Activated CD8-positive, alpha-beta memory T cell treated with anti-CD3 and anti-CD28 coated beads, Interleukin-2, amount 50 U/mL, for 24 hours (primary cell): ENCODE results near the gene ARHGEF9.
"Not testable (repeated sequence)": the region's sequence is repeated elsewhere in the genome, so short reads cannot be mapped to it uniquely, and the experiment has no call there.

Source experiments
- DNase-seq: peaks from one replicate; pipeline ENCODE4 v3.0.0-alpha.2; 2020; ENCODE audit errors: extremely low read depth

ARHGEF9 gene

DNA sequence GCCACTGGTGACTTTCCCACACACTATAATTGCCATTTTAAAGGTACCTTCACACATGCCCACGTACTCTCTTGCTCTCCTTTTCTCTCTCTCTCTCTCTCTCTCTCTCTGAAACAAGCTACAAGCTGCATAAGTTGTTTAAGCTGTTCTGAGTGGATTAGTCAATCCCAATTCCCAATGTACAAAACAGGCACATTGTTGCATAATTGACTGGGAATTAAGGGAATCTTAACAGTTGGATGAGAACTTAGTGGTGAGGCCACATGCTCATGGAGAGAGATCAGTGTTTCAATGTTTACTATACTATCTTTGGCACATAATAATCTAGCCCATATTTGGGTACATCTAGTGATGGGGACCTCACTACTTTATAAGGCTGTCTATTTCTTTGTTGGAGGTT, 123.3 kb downstream of the ARHGEF9 start:
- no peak for DNase-seq

DNA sequence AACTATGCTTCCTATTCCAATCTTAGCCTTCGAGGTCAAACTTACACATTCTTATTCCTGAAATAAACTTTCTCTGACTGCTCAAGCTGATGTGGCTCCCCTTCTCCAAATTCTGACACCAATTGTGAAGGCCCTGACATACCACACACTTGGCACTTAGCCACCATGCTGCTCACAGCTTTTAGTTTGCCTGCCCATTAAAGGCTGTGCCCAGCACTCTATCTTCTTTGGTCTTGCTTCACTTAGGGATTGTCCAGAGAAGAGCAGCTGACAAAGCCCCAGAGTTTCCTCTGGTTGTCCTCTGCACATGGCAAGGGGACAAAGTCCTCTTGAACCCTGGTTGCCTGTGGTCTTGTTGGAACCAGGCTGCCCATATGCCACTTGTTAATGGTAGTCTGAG, 126.1 kb downstream of the ARHGEF9 start:
- DNase-seq: no peak

DNA sequence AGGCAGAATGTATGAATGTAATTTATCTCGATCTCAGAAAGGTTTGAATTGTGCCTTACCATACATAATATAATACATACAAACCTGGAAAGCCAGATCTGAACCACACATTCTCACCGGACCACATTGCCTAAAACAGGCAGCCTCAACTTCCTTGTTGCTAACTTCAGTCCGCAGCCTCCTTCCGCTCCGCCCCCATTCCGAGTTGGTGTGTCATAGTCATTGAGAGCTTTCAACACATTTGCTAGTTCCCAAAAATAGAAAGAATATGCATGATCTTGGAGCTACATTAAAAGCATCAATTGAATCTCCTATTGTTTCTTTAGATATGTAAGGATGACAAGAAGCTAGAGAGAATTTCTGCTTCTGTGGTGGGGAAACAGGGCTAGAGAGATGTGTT, 127.2 kb downstream of the ARHGEF9 start:
- no peak for DNase-seq

DNA sequence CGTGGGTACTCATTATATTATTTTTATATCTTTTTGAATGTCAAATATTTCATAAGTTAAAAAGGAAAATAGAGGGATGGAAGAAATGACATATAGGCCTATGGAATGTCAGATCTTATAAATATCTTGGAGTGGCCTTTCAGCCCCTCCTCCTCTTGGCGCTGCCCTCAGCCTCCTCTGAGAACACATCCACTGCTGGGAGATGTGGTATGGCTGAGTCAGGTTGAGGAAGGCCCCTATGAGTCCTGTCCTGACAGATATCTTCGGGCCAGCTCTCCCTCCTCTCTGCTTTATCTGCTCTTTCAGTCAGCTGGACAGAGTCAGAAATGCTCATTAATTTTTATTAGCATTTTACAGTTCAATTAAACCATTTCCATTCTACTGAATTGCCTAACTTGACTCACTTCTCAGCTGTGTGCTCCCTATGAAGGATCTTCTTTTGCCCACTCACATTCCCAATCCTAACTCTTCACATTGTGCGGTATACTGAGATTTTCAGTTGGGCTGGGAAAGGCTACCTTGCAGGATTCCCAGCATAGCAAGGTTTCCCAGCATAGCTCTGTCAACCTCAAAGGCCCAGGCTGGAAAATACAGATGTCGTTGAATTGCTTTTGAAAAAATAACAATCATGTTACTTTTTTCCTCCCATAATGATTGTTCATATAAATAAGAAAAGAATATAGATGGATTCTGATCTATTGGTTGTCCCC, 128.0 kb downstream of the ARHGEF9 start:
- DNase-seq: no peak

DNA sequence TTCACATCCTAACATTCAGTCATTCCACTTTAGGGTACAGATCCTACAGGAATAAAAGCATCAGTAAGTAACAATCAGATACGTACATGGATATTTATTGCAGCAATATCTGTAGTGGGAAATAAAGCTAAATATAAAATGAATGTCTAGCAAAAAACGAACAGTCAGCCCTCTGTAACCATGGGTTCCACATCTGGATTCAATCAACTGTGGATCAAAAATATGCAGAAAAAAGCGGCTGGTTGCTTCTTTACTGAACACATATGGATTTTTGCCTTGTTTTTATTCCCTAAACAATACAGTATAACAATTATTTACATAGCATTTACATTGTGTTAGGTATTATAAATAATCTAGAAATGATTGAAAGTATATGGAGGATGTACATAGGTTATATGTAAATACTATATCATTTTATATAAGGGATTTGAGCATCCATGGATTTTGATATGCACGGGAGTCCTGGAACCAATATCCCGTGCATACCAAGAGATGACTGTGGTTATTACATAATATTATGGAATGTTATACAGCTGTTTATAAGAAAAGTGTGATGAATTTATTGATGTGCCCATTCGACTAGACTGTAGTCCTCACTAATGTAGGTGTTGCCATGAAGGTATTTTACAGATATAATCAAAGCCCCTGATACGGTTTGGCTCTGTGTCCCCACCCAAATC, 132.8 kb downstream of the ARHGEF9 start:
- no peak for DNase-seq

DNA sequence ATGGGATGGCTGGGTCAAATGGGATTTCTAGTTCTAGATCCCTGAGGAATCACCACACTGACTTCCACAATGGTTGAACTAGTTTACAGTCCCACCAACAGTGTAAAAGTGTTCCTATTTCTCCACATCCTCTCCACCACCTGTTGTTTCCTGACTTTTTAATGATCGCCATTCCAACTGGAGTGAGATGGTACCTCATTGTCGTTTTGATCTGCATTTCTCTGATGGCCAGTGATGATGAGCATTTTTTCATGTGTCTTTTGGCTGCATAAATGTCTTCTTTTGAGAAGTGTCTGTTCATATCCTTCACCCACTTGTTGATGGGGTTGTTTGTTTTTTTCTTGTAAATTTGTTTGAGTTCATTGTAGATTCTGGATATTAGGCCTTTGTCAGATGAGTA, 139.3 kb downstream of the ARHGEF9 start:
- DNase-seq: not testable (repeated sequence)

DNA sequence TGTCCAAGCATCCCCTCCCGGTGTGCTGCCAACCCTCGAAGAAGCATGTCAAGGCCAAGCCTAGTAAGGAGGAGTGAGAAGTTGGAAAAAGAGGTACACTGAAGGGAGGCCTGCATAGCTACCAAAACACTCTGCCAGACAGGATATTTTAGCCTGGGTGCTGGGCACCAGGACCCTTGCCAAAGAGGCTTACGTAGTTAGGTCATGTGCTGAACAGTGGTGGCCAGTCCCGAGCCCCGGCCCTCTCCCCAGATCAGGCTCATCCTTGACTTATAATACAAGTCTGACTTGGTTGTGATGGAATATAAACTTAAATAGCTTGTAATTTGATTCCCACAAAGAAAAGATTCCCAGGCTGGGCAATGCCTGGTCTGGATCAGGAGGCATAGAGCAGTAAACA, 149.3 kb downstream of the ARHGEF9 start:
- DNase-seq: no peak

DNA sequence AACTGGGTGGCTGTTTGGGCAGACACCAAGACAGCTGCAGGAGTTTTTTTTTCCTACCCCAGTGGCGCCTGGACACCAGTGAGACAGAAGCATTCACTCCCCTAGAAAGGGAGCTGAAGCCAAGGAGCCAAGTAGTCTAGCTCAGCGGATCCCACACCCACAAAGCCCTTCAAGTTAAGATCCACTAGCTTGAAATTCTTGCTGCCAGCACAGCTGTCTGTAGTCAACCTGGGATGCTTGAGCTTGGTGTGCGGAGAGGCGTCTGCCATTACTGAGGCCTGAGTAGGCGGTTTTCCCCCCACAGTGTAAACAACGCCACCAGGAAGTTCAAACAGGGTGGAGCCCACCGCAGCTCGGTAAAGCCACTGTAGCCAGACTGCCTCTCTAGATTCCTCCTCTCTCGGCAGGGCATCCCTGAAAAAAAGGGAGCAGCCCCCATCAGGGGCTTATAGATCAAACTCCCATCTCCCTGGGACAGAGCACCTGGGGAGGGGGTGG, 171.4 kb downstream of the ARHGEF9 start:
- DNase-seq: no peak

DNA sequence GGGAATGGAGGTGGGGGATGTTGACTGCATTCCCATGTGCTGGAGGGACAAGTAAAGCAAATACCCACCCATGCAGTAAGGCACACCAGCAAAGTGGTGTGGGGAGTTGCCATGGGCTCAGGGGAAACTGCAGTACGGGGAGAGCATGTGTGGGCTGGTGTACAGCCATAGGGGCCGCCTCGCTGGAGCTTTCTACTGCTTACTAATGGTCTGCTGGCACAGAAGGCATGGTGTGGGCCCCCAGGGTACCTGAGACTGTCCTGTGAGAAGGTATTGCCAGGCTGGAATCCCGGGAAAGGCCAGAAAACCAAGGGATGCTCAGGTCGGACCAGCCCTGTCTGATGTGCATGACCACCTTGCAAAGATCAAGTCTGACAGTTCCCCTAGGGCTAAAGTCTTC, 199.1 kb downstream of the ARHGEF9 start:
- no peak for DNase-seq
